Neural progenitor cell (in vitro differentiated cells): ENCODE results near the gene GSG1L. TPM values are rescaled to one million over a fixed set of nuclear protein-coding genes. Genes with fewer than 3 reads are reported as not detected.

Experiments
- DNase-seq: peaks from one replicate; pipeline ENCODE4 v3.0.0-alpha.2; 2016; ENCODE audit warnings: low spot score
- H2AFZ ChIP-seq: fragments of 200-600 bp; sonication (generic); replicated peaks from 2 replicates; pipeline ENCODE4 v1.6.1; 2016; ENCODE audit warnings: antibody characterized with exemption
- H3F3A ChIP-seq: fragments of 200-600 bp; sonication (generic); 2 replicates; pipeline ENCODE4 v1.6.1; 2016; ENCODE audit warnings: antibody characterized with exemption, low read depth
- H3K27ac ChIP-seq: fragments of 200-600 bp; sonication (generic); 2 replicates; pipeline ENCODE4 v1.5.1; 2016; ENCODE audit warnings: mild to moderate bottlenecking
- H3K27me3 ChIP-seq: fragments of 200-600 bp; sonication (generic); 2 replicates; pipeline ENCODE4 v1.6.1; 2016; ENCODE audit warnings: mild to moderate bottlenecking, moderate library complexity
- H3K36me3 ChIP-seq: fragments of 200-600 bp; sonication (generic); 2 replicates; pipeline ENCODE4 v1.5.1; 2016
- H3K4me1 ChIP-seq: fragments of 200-600 bp; sonication (generic); 2 replicates; pipeline ENCODE4 v1.6.1; 2016; ENCODE audit warnings: mixed run types
- H3K4me2 ChIP-seq: fragments of 200-600 bp; sonication (generic); 2 replicates; pipeline ENCODE4 v1.6.1; 2016
- H3K4me3 ChIP-seq: fragments of 200-600 bp; sonication (generic); 2 replicates; pipeline ENCODE4 v1.5.1; 2016
- H3K79me2 ChIP-seq: fragments of 200-600 bp; sonication (generic); 2 replicates; pipeline ENCODE4 v1.6.1; 2016; ENCODE audit warnings: low read depth
- H3K9ac ChIP-seq: fragments of 200-600 bp; sonication (generic); 2 replicates; pipeline ENCODE4 v1.6.1; 2016
- H3K9me3 ChIP-seq: fragments of 200-600 bp; sonication (generic); 2 replicates; pipeline ENCODE4 v1.5.1; 2016; ENCODE audit warnings: low read depth
- H4K20me1 ChIP-seq: fragments of 200-600 bp; sonication (generic); 2 replicates; pipeline ENCODE4 v1.6.1; 2016; ENCODE audit warnings: low read depth
- H3K27ac Mint-ChIP-seq: 3 replicates; pipeline ENCODE4 v1.8.0; 2021; ENCODE audit warnings: mixed read lengths
- H3K27me3 Mint-ChIP-seq: 2 replicates; pipeline ENCODE4 v1.8.0; 2022; ENCODE audit warnings: low read depth, mild to moderate bottlenecking, inconsistent platforms, moderate library complexity, mixed read lengths; ENCODE audit not compliant: insufficient read depth
- H3K36me3 Mint-ChIP-seq: 3 replicates; pipeline ENCODE4 v1.8.0; 2021; ENCODE audit warnings: mixed read lengths
- H3K4me1 Mint-ChIP-seq: 3 replicates; pipeline ENCODE4 v1.8.0; 2021; ENCODE audit warnings: mixed read lengths
- H3K4me3 Mint-ChIP-seq: 3 replicates; pipeline ENCODE4 v1.8.0; 2021; ENCODE audit warnings: mild to moderate bottlenecking, moderate library complexity, mixed read lengths
- H3K9me3 Mint-ChIP-seq: 3 replicates; pipeline ENCODE4 v1.8.0; 2020; ENCODE audit warnings: mixed read lengths
- CTCF ChIP-seq: fragments of 200-600 bp; sonication (generic); IDR thresholded peaks from 2 replicates; pipeline ENCODE4 v1.5.1; 2017; ENCODE audit warnings: antibody characterized with exemption, mild to moderate bottlenecking
- EZH2 ChIP-seq: fragments of 200-600 bp; sonication (generic); IDR thresholded peaks from 2 replicates; pipeline ENCODE4 v1.6.1; 2017; ENCODE audit warnings: antibody characterized with exemption, mild to moderate bottlenecking, moderate library complexity
- EZH2phosphoT487 ChIP-seq: fragments of 200-600 bp; sonication (generic); IDR thresholded peaks from 2 replicates; pipeline ENCODE4 v1.6.1; 2017; ENCODE audit warnings: antibody characterized with exemption
- total RNA-seq: library from RNA; depleted of rRNA; stranded (reverse); fragments of >200 nt; gene quantifications from 2 replicates; pipeline ENCODE4 v1.2.3, GENCODE V29; 2015; ENCODE audit warnings: low replicate concordance

The GSG1L gene
- total RNA-seq, 1 donor from 2014 or later = not detected

- no peak overlapping the region for H2AFZ ChIP-seq
- no peak overlapping the region for H3K4me3 ChIP-seq
- no peak for TF ChIP-seq EZH2phosphoT487
- no peak for TF ChIP-seq CTCF
- no peak for TF ChIP-seq EZH2
- Mint-ChIP-seq H3K9me3 (no peaks in the 10 kb centered on the region), H3K4me3 (no peak overlapping the region), H3K4me1 (no peaks in the 10 kb centered on the region), H3K27ac (no peak overlapping the region), H3K27me3 (peaks cover 23% of the 10 kb centered on the region), H3K36me3 (no peaks in the 10 kb centered on the region)
- H3K36me3 ChIP-seq = no peaks in the 10 kb centered on the region
- H3F3A ChIP-seq = no peaks in the 10 kb centered on the region
- H3K27ac ChIP-seq = no peak overlapping the region
- no peaks in the 10 kb centered on the region for H3K9me3 ChIP-seq
- no peaks in the 10 kb centered on the region for H4K20me1 ChIP-seq
- no peak overlapping the region for H3K4me2 ChIP-seq
- no peaks in the 10 kb centered on the region for H3K4me1 ChIP-seq
- H3K9ac ChIP-seq = no peak overlapping the region
- no peak for DNase-seq
- H3K27me3 ChIP-seq = peaks cover 12% of the 10 kb centered on the region
- no peaks in the 10 kb centered on the region for H3K79me2 ChIP-seq
Measured at GRCh38 chr16:27927266-27927901, 136.1 kb downstream of the GSG1L start.

- H3K4me2 ChIP-seq = no peak overlapping the region
- DNase-seq = no peak
- Mint-ChIP-seq H3K36me3 (no peaks in the 10 kb centered on the region), H3K27ac (no peak overlapping the region), H3K9me3 (no peaks in the 10 kb centered on the region), H3K27me3 (peaks cover 28% of the 10 kb centered on the region), H3K4me3 (no peak overlapping the region), H3K4me1 (peaks cover 9% of the 10 kb centered on the region)
- no peak overlapping the region for H2AFZ ChIP-seq
- peaks cover 11% of the 10 kb centered on the region for H3K27me3 ChIP-seq
- no peaks in the 10 kb centered on the region for H3K4me1 ChIP-seq
- no peak overlapping the region for H3K4me3 ChIP-seq
- no peak overlapping the region for H3K9ac ChIP-seq
- H3F3A ChIP-seq = peaks cover 4% of the 10 kb centered on the region
- H3K36me3 ChIP-seq = no peaks in the 10 kb centered on the region
- peaks cover 14% of the 10 kb centered on the region for H4K20me1 ChIP-seq
- no peaks in the 10 kb centered on the region for H3K79me2 ChIP-seq
- H3K9me3 ChIP-seq = no peaks in the 10 kb centered on the region
- H3K27ac ChIP-seq = no peak overlapping the region
- TF ChIP-seq CTCF (no peak), EZH2 (no peak), EZH2phosphoT487 (no peak)
Measured at GRCh38 chr16:27925612-27926011, 137.9 kb downstream of the GSG1L start.

- DNase-seq = peak; percentile 28
- H3K4me1 ChIP-seq = no peaks in the 10 kb centered on the region
- no peak overlapping the region for H3K4me2 ChIP-seq
- Mint-ChIP-seq H3K36me3 (no peaks in the 10 kb centered on the region), H3K4me3 (no peak overlapping the region), H3K9me3 (no peaks in the 10 kb centered on the region), H3K4me1 (peaks cover 20% of the 10 kb centered on the region), H3K27me3 (peaks cover 30% of the 10 kb centered on the region), H3K27ac (no peak overlapping the region)
- peaks cover 14% of the 10 kb centered on the region for H3F3A ChIP-seq
- H2AFZ ChIP-seq = no peak overlapping the region
- no peaks in the 10 kb centered on the region for H3K36me3 ChIP-seq
- no peak overlapping the region for H3K9ac ChIP-seq
- peaks cover 11% of the 10 kb centered on the region for H3K27me3 ChIP-seq
- H3K4me3 ChIP-seq = no peak overlapping the region
- no peaks in the 10 kb centered on the region for H3K79me2 ChIP-seq
- no peak overlapping the region for H3K27ac ChIP-seq
- no peaks in the 10 kb centered on the region for H3K9me3 ChIP-seq
- TF ChIP-seq EZH2phosphoT487 = no peak
- peaks cover 15% of the 10 kb centered on the region for H4K20me1 ChIP-seq
Measured at GRCh38 chr16:27924411-27925118, 138.9 kb downstream of the GSG1L start.

GRCh38 chr16:27923751-27924150 is 139.8 kb downstream of the GSG1L start:
- Mint-ChIP-seq H3K27ac (no peak overlapping the region), H3K9me3 (peaks cover 2% of the 10 kb centered on the region), H3K4me1 (peaks cover 25% of the 10 kb centered on the region), H3K4me3 (no peak overlapping the region), H3K36me3 (no peaks in the 10 kb centered on the region), H3K27me3 (peaks cover 36% of the 10 kb centered on the region)
- Histone ChIP-seq H3K4me1 (no peaks in the 10 kb centered on the region), H4K20me1 (peaks cover 15% of the 10 kb centered on the region), H3K36me3 (no peaks in the 10 kb centered on the region), H3F3A (peaks cover 14% of the 10 kb centered on the region), H3K27ac (no peak overlapping the region), H3K79me2 (no peaks in the 10 kb centered on the region), H3K4me2 (no peak overlapping the region), H3K4me3 (no peak overlapping the region), H3K9ac (no peak overlapping the region), H2AFZ (no peak overlapping the region), H3K9me3 (no peaks in the 10 kb centered on the region), H3K27me3 (peaks cover 11% of the 10 kb centered on the region)
- TF ChIP-seq EZH2 (no peak), EZH2phosphoT487 (no peak)
- no peak for DNase-seq
